ENCODE data around the gene BRCA2.

DNA sequence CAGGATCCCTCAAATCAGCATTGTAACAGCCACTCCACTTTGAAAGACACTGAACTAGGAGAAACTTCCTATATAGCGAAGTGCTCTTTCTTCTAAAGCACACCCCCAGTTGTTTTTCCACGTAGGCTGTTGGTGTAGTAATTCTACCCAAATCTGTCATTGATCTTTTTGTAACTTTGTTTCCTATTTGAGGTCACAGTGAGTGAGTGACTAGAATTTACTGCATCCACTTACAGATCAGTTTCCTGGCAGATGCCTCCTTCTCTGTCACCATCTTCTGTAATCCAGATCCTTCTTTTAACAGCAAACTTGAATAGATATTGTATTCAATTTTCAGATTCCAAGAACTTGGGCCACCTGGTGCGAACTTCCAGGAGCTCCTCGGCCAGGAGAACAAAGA, 15.4 kb upstream of the BRCA2 start:
- TF ChIP-seq, protein P1, sequence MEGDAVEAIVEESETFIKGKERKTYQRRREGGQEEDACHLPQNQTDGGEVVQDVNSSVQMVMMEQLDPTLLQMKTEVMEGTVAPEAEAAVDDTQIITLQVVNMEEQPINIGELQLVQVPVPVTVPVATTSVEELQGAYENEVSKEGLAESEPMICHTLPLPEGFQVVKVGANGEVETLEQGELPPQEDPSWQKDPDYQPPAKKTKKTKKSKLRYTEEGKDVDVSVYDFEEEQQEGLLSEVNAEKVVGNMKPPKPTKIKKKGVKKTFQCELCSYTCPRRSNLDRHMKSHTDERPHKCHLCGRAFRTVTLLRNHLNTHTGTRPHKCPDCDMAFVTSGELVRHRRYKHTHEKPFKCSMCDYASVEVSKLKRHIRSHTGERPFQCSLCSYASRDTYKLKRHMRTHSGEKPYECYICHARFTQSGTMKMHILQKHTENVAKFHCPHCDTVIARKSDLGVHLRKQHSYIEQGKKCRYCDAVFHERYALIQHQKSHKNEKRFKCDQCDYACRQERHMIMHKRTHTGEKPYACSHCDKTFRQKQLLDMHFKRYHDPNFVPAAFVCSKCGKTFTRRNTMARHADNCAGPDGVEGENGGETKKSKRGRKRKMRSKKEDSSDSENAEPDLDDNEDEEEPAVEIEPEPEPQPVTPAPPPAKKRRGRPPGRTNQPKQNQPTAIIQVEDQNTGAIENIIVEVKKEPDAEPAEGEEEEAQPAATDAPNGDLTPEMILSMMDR (IDR thresholded peaks at IDR 0.05), result no peak
- TF ChIP-seq POLR2AphosphoS5 (IDR thresholded peaks at IDR 0.05) (no peak), POLR2A (IDR thresholded peaks at IDR 0.05) (no peak), EP300 (IDR thresholded peaks at IDR 0.05) (no peak)
